Rectal smooth muscle tissue (tissue), 1 donor: ENCODE measurements around the gene PPTC7.
"Not testable (repeated sequence)": the region's sequence is repeated elsewhere in the genome, so short reads cannot be mapped to it uniquely, and the experiment has no call there.

ENCODE experiments used
- H3K27ac ChIP-seq: one replicate; pipeline ENCODE4 v1.7.0; 2013; ENCODE audit warnings: low read depth, low read length, inconsistent platforms
- H3K27me3 ChIP-seq: one replicate; pipeline ENCODE4 v1.7.0; 2013; ENCODE audit warnings: low read length; ENCODE audit not compliant: control insufficient read depth, insufficient read depth
- H3K36me3 ChIP-seq: one replicate; pipeline ENCODE4 v1.7.0; 2013; ENCODE audit warnings: low read length; ENCODE audit not compliant: control insufficient read depth, insufficient read depth
- H3K4me1 ChIP-seq: one replicate; pipeline ENCODE4 v1.7.0; 2013; ENCODE audit warnings: low read length; ENCODE audit not compliant: control insufficient read depth, insufficient read depth
- H3K4me3 ChIP-seq: one replicate; pipeline ENCODE4 v1.7.0; 2013; ENCODE audit warnings: low read length
- H3K9ac ChIP-seq: one replicate; pipeline ENCODE4 v1.7.0; 2013; ENCODE audit warnings: low read length

The PPTC7 gene

GRCh38 chr12:110578694-110579534, 4.2 kb downstream of the PPTC7 start:
- Histone ChIP-seq H3K4me1 (peaks cover 20% of the 10 kb centered on the region), H3K36me3 (peaks cover 3% of the 10 kb centered on the region), H3K4me3 (peak overlapping the region; percentile 22), H3K27ac (no peak overlapping the region), H3K9ac (no peak overlapping the region), H3K27me3 (no peaks in the 10 kb centered on the region)

GRCh38 chr12:110577864-110578693, 5.0 kb downstream of the PPTC7 start:
- Histone ChIP-seq H3K9ac (no peak overlapping the region), H3K4me3 (peak overlapping the region; percentile 14), H3K27ac (peak overlapping the region; percentile 60), H3K27me3 (no peaks in the 10 kb centered on the region), H3K4me1 (peaks cover 14% of the 10 kb centered on the region), H3K36me3 (peaks cover 3% of the 10 kb centered on the region)

GRCh38 chr12:110576504-110576903, 6.6 kb downstream of the PPTC7 start:
- no peak overlapping the region for H3K27ac ChIP-seq

GRCh38 chr12:110575326-110575725, 7.8 kb downstream of the PPTC7 start:
- Histone ChIP-seq H3K27me3 (no peaks in the 10 kb centered on the region), H3K9ac (no peak overlapping the region), H3K27ac (no peak overlapping the region), H3K36me3 (no peaks in the 10 kb centered on the region), H3K4me3 (no peak overlapping the region), H3K4me1 (peaks cover 12% of the 10 kb centered on the region)

More at GRCh38 chr12:110576504-110576903, 6.6 kb downstream of the PPTC7 start:
- H3K27me3 ChIP-seq, result no peaks in the 10 kb centered on the region
- H3K36me3 ChIP-seq, result no peaks in the 10 kb centered on the region
- H3K9ac ChIP-seq, result no peak overlapping the region
- no peak overlapping the region for H3K4me3 ChIP-seq
- peaks cover 12% of the 10 kb centered on the region for H3K4me1 ChIP-seq

- not testable (repeated sequence) for H3K9ac ChIP-seq, H3K27me3 ChIP-seq, H3K36me3 ChIP-seq, H3K4me3 ChIP-seq, H3K27ac ChIP-seq
- peaks cover 12% of the 10 kb centered on the region for H3K4me1 ChIP-seq
Measured at GRCh38 chr12:110574717-110575230, 8.3 kb downstream of the PPTC7 start.

GRCh38 chr12:110574044-110574443, 9.1 kb downstream of the PPTC7 start:
- Histone ChIP-seq H3K4me3 (no peak overlapping the region), H3K4me1 (peaks cover 12% of the 10 kb centered on the region), H3K36me3 (no peaks in the 10 kb centered on the region), H3K27me3 (no peaks in the 10 kb centered on the region), H3K27ac (no peak overlapping the region), H3K9ac (no peak overlapping the region)

GRCh38 chr12:110570798-110571197, 12.3 kb downstream of the PPTC7 start:
- not testable (repeated sequence) for H3K4me3 ChIP-seq, H3K36me3 ChIP-seq, H3K27ac ChIP-seq, H3K9ac ChIP-seq, H3K27me3 ChIP-seq
- peaks cover 10% of the 10 kb centered on the region for H3K4me1 ChIP-seq

- H3K9ac ChIP-seq, H3K4me3 ChIP-seq, H3K36me3 ChIP-seq, H3K27ac ChIP-seq, H3K4me1 ChIP-seq, H3K27me3 ChIP-seq: not testable (repeated sequence)
Measured at GRCh38 chr12:110569838-110570237, 13.3 kb downstream of the PPTC7 start.

GRCh38 chr12:110568752-110569151, 14.4 kb downstream of the PPTC7 start:
- Histone ChIP-seq H3K27me3 (no peaks in the 10 kb centered on the region), H3K27ac (no peak overlapping the region), H3K4me1 (peaks cover 12% of the 10 kb centered on the region), H3K4me3 (no peak overlapping the region), H3K9ac (no peak overlapping the region), H3K36me3 (no peaks in the 10 kb centered on the region)

GRCh38 chr12:110566993-110567392, 16.1 kb downstream of the PPTC7 start:
- H3K27me3 ChIP-seq, result no peaks in the 10 kb centered on the region
- H3K9ac ChIP-seq, result no peak overlapping the region
- peaks cover 15% of the 10 kb centered on the region for H3K4me1 ChIP-seq
- no peaks in the 10 kb centered on the region for H3K36me3 ChIP-seq
- no peak overlapping the region for H3K4me3 ChIP-seq
- no peak overlapping the region for H3K27ac ChIP-seq

GRCh38 chr12:110565894-110566871, 16.9 kb downstream of the PPTC7 start:
- no peak overlapping the region for H3K9ac ChIP-seq
- no peaks in the 10 kb centered on the region for H3K36me3 ChIP-seq
- peak overlapping the region; percentile 20 for H3K4me3 ChIP-seq
- H3K4me1 ChIP-seq, result peaks cover 15% of the 10 kb centered on the region
- H3K27ac ChIP-seq, result peak overlapping the region; percentile 30
- no peaks in the 10 kb centered on the region for H3K27me3 ChIP-seq
